Upper lobe of left lung (tissue), 4 donors: ENCODE results near the gene NUCKS1.

Experiments
- CTCF ChIP-seq, 6 experiments: fragments of 450-650 bp in 4 of 6; fragments of 200-600 bp in 2 of 6; sonication (generic) in 2 of 6; IDR thresholded peaks; one replicate each; pipeline ENCODE4 v1.5.1; 2016 to 2019; ENCODE audit warnings: antibody characterized with exemption in 6 of 6
- POLR2AphosphoS5 ChIP-seq, 2 donors: sonication (generic); formaldehyde crosslinking; IDR thresholded peaks; one replicate each; pipeline ENCODE4 v1.5.1; 2017; ENCODE audit warnings: antibody characterized with exemption in 2 of 2

GRCh38 chr1:205792961-205793673 is 43.1 kb upstream of the NUCKS1 start:
- no peak for TF ChIP-seq POLR2AphosphoS5 (IDR thresholded peaks at IDR 0.05)
- TF ChIP-seq CTCF (IDR thresholded peaks at IDR 0.05) = no peak
